Natural killer cell (primary cell): ENCODE data around the gene MTAP. TPM values are rescaled to one million over a fixed set of nuclear protein-coding genes. Genes with fewer than 3 reads are reported as not detected.
"Not testable (repeated sequence)": the region's sequence is repeated elsewhere in the genome, so short reads cannot be mapped to it uniquely, and the experiment has no call there.

Source experiments
- ATAC-seq, 3 donors: fragments of 150-1000 bp in 2 of 3; fragments of 200-7000 bp in 1 of 3; cut with Tn5 transposase; 1 replicate in 1 of 3; 2 replicates in 2 of 3; pipeline ENCODE4 v1.10.0; 2021; ENCODE audit warnings: mild to moderate bottlenecking in 2 of 3, moderate library complexity in 2 of 3
- DNase-seq, 2 donors: peaks; one replicate each; pipeline versions ENCODE4 v3.0.0 to v3.0.0-alpha.2; 2013 to 2021; ENCODE audit warnings: mixed read lengths in 1 of 2
- H3K27ac ChIP-seq: one replicate; pipeline ENCODE4 v1.5.1; 2013; ENCODE audit warnings: mild to moderate bottlenecking, low read length
- H3K27me3 ChIP-seq: one replicate; pipeline ENCODE4 v1.6.1; 2013; ENCODE audit warnings: low read length; ENCODE audit not compliant: control insufficient read depth, insufficient read depth
- H3K36me3 ChIP-seq: one replicate; pipeline ENCODE4 v1.6.1; 2013; ENCODE audit warnings: low read length; ENCODE audit not compliant: control insufficient read depth, insufficient read depth
- H3K4me1 ChIP-seq: one replicate; pipeline ENCODE4 v1.6.1; 2013; ENCODE audit warnings: low read length; ENCODE audit not compliant: control insufficient read depth, insufficient read depth
- H3K4me3 ChIP-seq: one replicate; pipeline ENCODE4 v1.5.1; 2013; ENCODE audit warnings: low read length
- H3K9me3 ChIP-seq: one replicate; pipeline ENCODE4 v1.6.1; 2013; ENCODE audit warnings: low read length; ENCODE audit not compliant: control insufficient read depth, insufficient read depth
- H3K27ac Mint-ChIP-seq, 2 donors: one replicate each; pipeline ENCODE4 v1.8.0; 2022; ENCODE audit warnings: mild to moderate bottlenecking in 2 of 2, mixed read lengths in 2 of 2, moderate library complexity in 1 of 2
- H3K27me3 Mint-ChIP-seq, 2 donors: one replicate each; pipeline ENCODE4 v1.8.0; 2022; ENCODE audit warnings: low read depth in 2 of 2, mixed read lengths in 2 of 2
- H3K36me3 Mint-ChIP-seq: one replicate; pipeline ENCODE4 v1.8.0; 2022; ENCODE audit warnings: mixed read lengths
- H3K4me1 Mint-ChIP-seq, 2 donors: one replicate each; pipeline ENCODE4 v1.8.0; 2022; ENCODE audit warnings: mixed read lengths in 2 of 2
- H3K4me3 Mint-ChIP-seq: one replicate; pipeline ENCODE4 v1.8.0; 2022; ENCODE audit warnings: mild to moderate bottlenecking, moderate library complexity, mixed read lengths
- H3K9me3 Mint-ChIP-seq, 2 donors: one replicate each; pipeline ENCODE4 v1.8.0; 2022; ENCODE audit warnings: mixed read lengths in 2 of 2
- WGBS: methylation state at CpG from one replicate; pipeline ENCODE4 v1.1.7; 2013; ENCODE audit warnings: missing lambda C conversion rate; ENCODE audit not compliant: insufficient coverage; 5-methylcytosine and 5-hydroxymethylcytosine counted together
- intact Hi-C: fragments of 100-400 bp; cut with micrococcal nuclease; formaldehyde crosslinking; loops from one replicate; pipeline ENCODE4 v1.14.2; 2022
- total RNA-seq, 4 donors: library from RNA; stranded (reverse); fragments of 120-200 nt in 1 of 4; gene quantifications; one replicate each; pipeline versions ENCODE4 v1.2.3 to v1.2.4, GENCODE V29; 2013 to 2022
- TF ChIP-seq, protein P1 (sequence below): fragments of 200-600 bp; IDR thresholded peaks from one replicate; pipeline ENCODE4 v1.8.0; 2022; ENCODE audit warnings: antibody characterized with exemption

Gene MTAP
- total RNA-seq, 3 donors from 2014 or later (not counting 1 experiment from before 2014, with no cell fraction given) = 19.4 to 20.7 (median 19.6) TPM

- Histone ChIP-seq H3K27ac (no peak overlapping the region), H3K4me1 (no peaks in the 10 kb centered on the region), H3K36me3 (no peaks in the 10 kb centered on the region), H3K9me3 (no peaks in the 10 kb centered on the region), H3K4me3 (no peak overlapping the region), H3K27me3 (peaks cover 2% of the 10 kb centered on the region)
- Mint-ChIP-seq H3K4me3 (no peak overlapping the region), H3K27me3 (peaks cover 19 to 39% of the 10 kb centered on the region in 2 donors), H3K9me3 (no peaks in the 10 kb centered on the region), H3K27ac (no peak overlapping the region), H3K4me1 (no peaks in the 10 kb centered on the region), H3K36me3 (no peaks in the 10 kb centered on the region)
- TF ChIP-seq, protein P1, sequence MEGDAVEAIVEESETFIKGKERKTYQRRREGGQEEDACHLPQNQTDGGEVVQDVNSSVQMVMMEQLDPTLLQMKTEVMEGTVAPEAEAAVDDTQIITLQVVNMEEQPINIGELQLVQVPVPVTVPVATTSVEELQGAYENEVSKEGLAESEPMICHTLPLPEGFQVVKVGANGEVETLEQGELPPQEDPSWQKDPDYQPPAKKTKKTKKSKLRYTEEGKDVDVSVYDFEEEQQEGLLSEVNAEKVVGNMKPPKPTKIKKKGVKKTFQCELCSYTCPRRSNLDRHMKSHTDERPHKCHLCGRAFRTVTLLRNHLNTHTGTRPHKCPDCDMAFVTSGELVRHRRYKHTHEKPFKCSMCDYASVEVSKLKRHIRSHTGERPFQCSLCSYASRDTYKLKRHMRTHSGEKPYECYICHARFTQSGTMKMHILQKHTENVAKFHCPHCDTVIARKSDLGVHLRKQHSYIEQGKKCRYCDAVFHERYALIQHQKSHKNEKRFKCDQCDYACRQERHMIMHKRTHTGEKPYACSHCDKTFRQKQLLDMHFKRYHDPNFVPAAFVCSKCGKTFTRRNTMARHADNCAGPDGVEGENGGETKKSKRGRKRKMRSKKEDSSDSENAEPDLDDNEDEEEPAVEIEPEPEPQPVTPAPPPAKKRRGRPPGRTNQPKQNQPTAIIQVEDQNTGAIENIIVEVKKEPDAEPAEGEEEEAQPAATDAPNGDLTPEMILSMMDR = no peak
- DNase-seq (no peak), ATAC-seq (no peak)
- intact Hi-C loops = no loop called here
- WGBS = 86% methylated on average over 2 of the region's 2 CpGs
Measured at GRCh38 chr9:21945606-21946005, 143.2 kb downstream of the MTAP start.

GRCh38 chr9:21958833-21959232 lies 156.4 kb downstream of the MTAP start:
- Mint-ChIP-seq H3K9me3 (no peaks in the 10 kb centered on the region), H3K27me3 (peaks cover 39 to 55% of the 10 kb centered on the region in 2 donors), H3K27ac (no peak overlapping the region), H3K4me1 (no peaks in the 10 kb centered on the region), H3K4me3 (no peak overlapping the region), H3K36me3 (peaks cover 15% of the 10 kb centered on the region)
- Histone ChIP-seq H3K9me3 (no peaks in the 10 kb centered on the region), H3K4me3 (no peak overlapping the region), H3K27me3 (peaks cover 21% of the 10 kb centered on the region), H3K36me3 (no peaks in the 10 kb centered on the region), H3K27ac (no peak overlapping the region), H3K4me1 (no peaks in the 10 kb centered on the region)
- 92% methylated on average over 2 of the region's 2 CpGs for WGBS
- intact Hi-C loops = no loop called here
- ATAC-seq (no peak), DNase-seq (no peak)
- TF ChIP-seq, protein P1 = no peak

DNA sequence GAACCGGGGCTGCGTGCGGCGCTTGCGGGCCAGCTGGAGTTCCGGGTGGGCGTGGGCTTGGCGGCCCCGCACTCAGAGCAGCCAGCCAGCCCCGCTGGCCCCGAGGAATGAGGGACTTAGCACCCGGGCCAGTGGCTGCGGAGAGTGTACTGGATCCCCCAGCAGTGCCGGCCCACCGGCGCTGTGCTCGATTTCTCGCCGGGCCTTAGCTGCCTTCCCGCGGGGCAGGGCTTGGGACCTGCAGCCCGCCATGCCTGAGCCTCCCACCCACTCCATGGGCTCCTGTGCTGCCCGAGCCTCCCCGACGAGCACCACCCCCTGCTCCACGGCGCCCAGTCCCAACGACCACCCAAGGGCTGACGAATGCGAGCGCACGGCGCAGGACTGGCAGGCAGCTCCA lies 156.8 kb downstream of the MTAP start:
- peaks cover 40 to 55% of the 10 kb centered on the region in 2 donors for H3K27me3 Mint-ChIP-seq

GRCh38 chr9:21961569-21961968 lies 159.1 kb downstream of the MTAP start:
- WGBS = 100% methylated on average over 1 of the region's 2 CpGs
- peaks cover 2% of the 10 kb centered on the region for H3K9me3 ChIP-seq

More for the DNA sequence above, 156.8 kb downstream of the MTAP start:
- H3K4me3 Mint-ChIP-seq, H3K27ac Mint-ChIP-seq, H3K27ac ChIP-seq, H3K9me3 Mint-ChIP-seq, H3K36me3 ChIP-seq, H3K9me3 ChIP-seq, DNase-seq, ATAC-seq, H3K4me1 ChIP-seq, H3K4me1 Mint-ChIP-seq, H3K4me3 ChIP-seq, intact Hi-C loops: not testable (repeated sequence)
- 97% methylated on average over 22 of the region's 33 CpGs for WGBS
- H3K27me3 ChIP-seq = peaks cover 25% of the 10 kb centered on the region
- H3K36me3 Mint-ChIP-seq = peaks cover 18% of the 10 kb centered on the region

More at GRCh38 chr9:21961569-21961968, 159.1 kb downstream of the MTAP start:
- intact Hi-C loops = no loop called here
- TF ChIP-seq, protein P1 = no peak
- H3K36me3 ChIP-seq = no peaks in the 10 kb centered on the region
- peaks cover 52 to 66% of the 10 kb centered on the region in 2 donors for H3K27me3 Mint-ChIP-seq
- peaks cover 15% of the 10 kb centered on the region for H3K4me1 ChIP-seq
- DNase-seq = no peak
- H3K27me3 ChIP-seq = peaks cover 47% of the 10 kb centered on the region
- H3K27ac Mint-ChIP-seq = no peak overlapping the region
- no peak overlapping the region for H3K27ac ChIP-seq
- H3K4me3 ChIP-seq = no peak overlapping the region
- peaks cover 14 to 17% of the 10 kb centered on the region in 2 donors for H3K4me1 Mint-ChIP-seq
- peaks cover 0 to under 1% of the 10 kb centered on the region in 2 donors for H3K9me3 Mint-ChIP-seq
- peaks cover 18% of the 10 kb centered on the region for H3K36me3 Mint-ChIP-seq
- no peak overlapping the region for H3K4me3 Mint-ChIP-seq
- no peak for ATAC-seq
